Peyer's patch (tissue), 4 donors: ENCODE data around the gene ALDOC. TPM values are rescaled to one million over a fixed set of nuclear protein-coding genes. Genes with fewer than 3 reads are reported as not detected.
A peak's percentile ranks its signal among the peaks of the same experiment; 100 is the strongest.

Experiments
- DNase-seq, 3 donors: peaks; one replicate each; pipeline ENCODE4 v3.0.0-alpha.2; 2017 to 2019
- H3K27ac ChIP-seq, 4 donors: fragments of 200-600 bp; sonication (generic); one replicate each; pipeline ENCODE4 v1.5.1; 2016 to 2019
- H3K27me3 ChIP-seq, 2 donors: fragments of 200-600 bp; sonication (generic); one replicate each; pipeline ENCODE4 v1.5.1; 2019
- H3K36me3 ChIP-seq, 3 donors: fragments of 200-600 bp; sonication (generic); one replicate each; pipeline ENCODE4 v1.5.1; 2016 to 2019
- H3K4me1 ChIP-seq, 4 donors: fragments of 200-600 bp; sonication (generic); one replicate each; pipeline ENCODE4 v1.5.1; 2016 to 2019
- H3K4me3 ChIP-seq, 4 donors: fragments of 200-600 bp; sonication (generic); 1 replicate in 3 of 4; 2 replicates in 1 of 4; pipeline ENCODE4 v1.5.1; 2016 to 2019; ENCODE audit warnings: mild to moderate bottlenecking in 1 of 4
- H3K9me3 ChIP-seq, 4 donors: fragments of 200-600 bp; sonication (generic); one replicate each; pipeline ENCODE4 v1.5.1; 2016 to 2019; ENCODE audit warnings: mild to moderate bottlenecking in 1 of 4
- POLR2A ChIP-seq, 2 donors: fragments of 450-650 bp; IDR thresholded peaks; one replicate each; pipeline ENCODE4 v1.5.1; 2017; ENCODE audit warnings: antibody characterized with exemption in 2 of 2, mild to moderate bottlenecking in 2 of 2, moderate library complexity in 2 of 2
- total RNA-seq, 4 donors: library from RNA; depleted of rRNA; stranded (reverse); fragments of >200 nt; gene quantifications; one replicate each; pipeline ENCODE4 v1.1.0, GENCODE V29; 2016
- TF ChIP-seq, protein P1 (sequence below), 6 experiments: fragments of 450-650 bp in 4 of 6; fragments of 200-600 bp in 2 of 6; sonication (generic) in 1 of 6; IDR thresholded peaks; one replicate each; pipeline ENCODE4 v1.5.1; 2017 to 2019; ENCODE audit warnings: antibody characterized with exemption in 6 of 6, mild to moderate bottlenecking in 3 of 6, moderate library complexity in 1 of 6

Gene ALDOC
- total RNA-seq, 4 donors from 2014 or later = 14.9 to 192 (median 120) TPM

DNA sequence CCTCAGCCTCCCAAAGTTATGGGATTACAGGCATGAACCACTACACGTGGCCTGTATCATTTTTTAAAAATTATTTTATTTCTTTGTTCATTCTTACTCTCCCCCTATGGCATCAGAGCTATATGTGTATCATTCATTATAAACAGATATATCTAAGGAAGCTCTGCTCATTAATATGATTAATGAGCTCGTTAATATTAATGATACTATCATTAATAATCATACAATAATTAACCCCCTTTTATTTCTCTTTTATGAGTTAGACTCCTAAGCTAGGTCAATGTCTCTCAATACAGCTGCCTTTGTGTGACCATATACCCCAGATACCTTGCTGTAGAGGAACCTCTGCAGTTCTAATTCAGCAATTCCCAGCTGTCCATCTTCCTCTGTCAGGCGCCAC, 41.8 kb upstream of the ALDOC start:
- H3K27ac ChIP-seq = no peak overlapping the region
- H3K9me3 ChIP-seq = no peaks in the 10 kb centered on the region
- H3K4me3 ChIP-seq = no peak overlapping the region
- DNase-seq = no peak
- H3K27me3 ChIP-seq = no peaks in the 10 kb centered on the region
- H3K4me1 ChIP-seq = no peaks in the 10 kb centered on the region
- peaks cover 0 to 97% (median 0%) of the 10 kb centered on the region in 3 donors for H3K36me3 ChIP-seq
- TF ChIP-seq, protein P1, sequence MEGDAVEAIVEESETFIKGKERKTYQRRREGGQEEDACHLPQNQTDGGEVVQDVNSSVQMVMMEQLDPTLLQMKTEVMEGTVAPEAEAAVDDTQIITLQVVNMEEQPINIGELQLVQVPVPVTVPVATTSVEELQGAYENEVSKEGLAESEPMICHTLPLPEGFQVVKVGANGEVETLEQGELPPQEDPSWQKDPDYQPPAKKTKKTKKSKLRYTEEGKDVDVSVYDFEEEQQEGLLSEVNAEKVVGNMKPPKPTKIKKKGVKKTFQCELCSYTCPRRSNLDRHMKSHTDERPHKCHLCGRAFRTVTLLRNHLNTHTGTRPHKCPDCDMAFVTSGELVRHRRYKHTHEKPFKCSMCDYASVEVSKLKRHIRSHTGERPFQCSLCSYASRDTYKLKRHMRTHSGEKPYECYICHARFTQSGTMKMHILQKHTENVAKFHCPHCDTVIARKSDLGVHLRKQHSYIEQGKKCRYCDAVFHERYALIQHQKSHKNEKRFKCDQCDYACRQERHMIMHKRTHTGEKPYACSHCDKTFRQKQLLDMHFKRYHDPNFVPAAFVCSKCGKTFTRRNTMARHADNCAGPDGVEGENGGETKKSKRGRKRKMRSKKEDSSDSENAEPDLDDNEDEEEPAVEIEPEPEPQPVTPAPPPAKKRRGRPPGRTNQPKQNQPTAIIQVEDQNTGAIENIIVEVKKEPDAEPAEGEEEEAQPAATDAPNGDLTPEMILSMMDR (IDR thresholded peaks at IDR 0.05) = no peak
- no peak for TF ChIP-seq POLR2A (IDR thresholded peaks at IDR 0.05)

DNA sequence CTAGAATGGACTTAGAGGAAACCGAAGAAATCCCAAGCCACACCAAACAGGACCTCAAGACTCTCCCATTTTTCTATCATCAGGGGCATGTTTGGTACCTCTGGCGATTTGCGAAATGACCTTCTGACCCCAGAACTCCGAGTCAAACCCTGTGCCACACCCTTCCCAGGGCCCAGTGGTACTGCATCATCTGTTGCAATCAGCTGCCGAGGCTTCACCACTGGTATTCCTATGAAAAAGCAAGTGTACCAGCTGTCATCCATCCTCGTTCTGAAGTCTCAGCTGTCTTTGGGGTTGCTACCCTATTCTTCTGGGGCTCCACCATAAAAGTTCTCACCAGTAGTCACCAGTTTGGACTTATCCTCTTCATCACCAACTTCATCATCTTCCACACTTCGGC, 39.6 kb upstream of the ALDOC start:
- peaks cover 0 to 75% (median 0%) of the 10 kb centered on the region in 3 donors for H3K36me3 ChIP-seq
- H3K4me3 ChIP-seq = no peak overlapping the region
- H3K4me1 ChIP-seq = no peaks in the 10 kb centered on the region
- no peaks in the 10 kb centered on the region for H3K9me3 ChIP-seq
- no peaks in the 10 kb centered on the region for H3K27me3 ChIP-seq
- no peak for TF ChIP-seq POLR2A (IDR thresholded peaks at IDR 0.05)
- TF ChIP-seq, protein P1 (IDR thresholded peaks at IDR 0.05) = no peak
- no peak for DNase-seq
- H3K27ac ChIP-seq = no peak overlapping the region

DNA sequence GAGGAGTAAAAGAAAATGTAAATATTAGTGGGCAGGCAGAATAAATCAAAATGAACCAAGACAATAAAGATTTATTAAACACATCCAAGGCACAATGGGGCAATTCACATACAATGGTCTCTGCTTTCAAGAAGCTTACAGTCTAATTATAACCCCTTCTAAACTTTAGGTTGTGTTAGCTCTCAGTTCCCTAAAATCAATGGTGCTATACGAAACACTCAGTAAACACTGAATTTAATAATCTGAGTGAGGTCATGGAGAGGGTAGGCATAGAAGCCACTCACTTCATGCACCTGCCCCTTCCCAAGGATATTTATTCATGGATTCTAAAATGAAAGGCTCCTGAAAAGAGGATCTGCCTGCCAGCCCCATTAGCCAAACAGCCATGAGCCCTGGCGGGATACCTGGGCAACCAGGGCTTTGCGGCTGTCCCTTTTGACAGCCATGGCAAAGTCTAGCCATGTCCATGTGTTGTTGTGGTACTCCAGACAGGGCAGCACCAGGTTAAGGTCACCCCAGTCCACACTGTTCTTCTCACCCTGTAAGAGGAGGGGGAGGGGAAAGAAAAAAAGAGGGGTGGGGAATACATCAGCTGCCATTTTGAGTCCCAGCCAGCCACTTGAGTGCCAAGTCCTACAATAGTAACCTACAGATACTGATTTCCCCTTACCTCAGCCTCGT, 38.7 kb upstream of the ALDOC start:
- H3K4me1 ChIP-seq = no peaks in the 10 kb centered on the region
- H3K36me3 ChIP-seq = peaks cover 0 to 66% (median 0%) of the 10 kb centered on the region in 3 donors
- no peaks in the 10 kb centered on the region for H3K9me3 ChIP-seq
- no peak for TF ChIP-seq POLR2A (IDR thresholded peaks at IDR 0.05)
- TF ChIP-seq, protein P1 (IDR thresholded peaks at IDR 0.05) = no peak
- no peak overlapping the region for H3K4me3 ChIP-seq
- H3K27ac ChIP-seq = no peak overlapping the region
- no peak for DNase-seq
- no peaks in the 10 kb centered on the region for H3K27me3 ChIP-seq

DNA sequence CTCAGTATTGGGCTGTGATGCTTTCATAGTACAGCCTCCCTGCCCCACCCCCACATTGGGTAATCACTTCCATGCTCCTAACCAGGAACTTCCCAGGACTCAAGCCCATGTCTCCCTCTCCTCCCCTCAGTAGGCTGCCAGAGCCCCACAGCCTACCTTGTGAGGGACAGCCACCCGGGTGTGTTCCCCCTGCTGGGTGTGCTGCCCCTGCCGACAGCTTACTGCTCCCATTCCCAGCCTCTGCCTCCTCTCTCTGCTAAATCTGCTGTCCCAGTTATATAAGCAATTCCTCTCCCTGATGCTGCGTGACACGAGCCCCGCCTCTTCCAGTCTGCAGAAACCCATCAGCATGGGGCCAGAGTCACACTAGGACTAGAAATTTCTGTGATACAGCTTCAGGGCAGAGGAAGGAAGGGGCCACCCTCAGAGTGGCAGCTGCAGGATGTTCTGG, 37.3 kb upstream of the ALDOC start, which contains the start of gene RSKR:
Gene RSKR (minus strand): TSS at position 255 of the 451 bp plus-strand sequence. CDS start 24 bp downstream, at position 231.
- no peak within 1 kb of the TSS for H3K4me3 ChIP-seq
- TF ChIP-seq, protein P1 (IDR thresholded peaks at IDR 0.05) = no peak
- TF ChIP-seq POLR2A (IDR thresholded peaks at IDR 0.05) = no peak
- H3K27ac ChIP-seq = peak within 1 kb of the TSS in 2 of 4 donors; percentile 9 to 36
- H3K27me3 ChIP-seq = no peaks in the 10 kb centered on the region
- no peaks in the 10 kb centered on the region for H3K9me3 ChIP-seq
- H3K36me3 ChIP-seq = peaks cover 0 to 52% (median 0%) of the 10 kb centered on the region in 3 donors
- H3K4me1 ChIP-seq = no peaks in the 10 kb centered on the region
- no peak for DNase-seq

DNA sequence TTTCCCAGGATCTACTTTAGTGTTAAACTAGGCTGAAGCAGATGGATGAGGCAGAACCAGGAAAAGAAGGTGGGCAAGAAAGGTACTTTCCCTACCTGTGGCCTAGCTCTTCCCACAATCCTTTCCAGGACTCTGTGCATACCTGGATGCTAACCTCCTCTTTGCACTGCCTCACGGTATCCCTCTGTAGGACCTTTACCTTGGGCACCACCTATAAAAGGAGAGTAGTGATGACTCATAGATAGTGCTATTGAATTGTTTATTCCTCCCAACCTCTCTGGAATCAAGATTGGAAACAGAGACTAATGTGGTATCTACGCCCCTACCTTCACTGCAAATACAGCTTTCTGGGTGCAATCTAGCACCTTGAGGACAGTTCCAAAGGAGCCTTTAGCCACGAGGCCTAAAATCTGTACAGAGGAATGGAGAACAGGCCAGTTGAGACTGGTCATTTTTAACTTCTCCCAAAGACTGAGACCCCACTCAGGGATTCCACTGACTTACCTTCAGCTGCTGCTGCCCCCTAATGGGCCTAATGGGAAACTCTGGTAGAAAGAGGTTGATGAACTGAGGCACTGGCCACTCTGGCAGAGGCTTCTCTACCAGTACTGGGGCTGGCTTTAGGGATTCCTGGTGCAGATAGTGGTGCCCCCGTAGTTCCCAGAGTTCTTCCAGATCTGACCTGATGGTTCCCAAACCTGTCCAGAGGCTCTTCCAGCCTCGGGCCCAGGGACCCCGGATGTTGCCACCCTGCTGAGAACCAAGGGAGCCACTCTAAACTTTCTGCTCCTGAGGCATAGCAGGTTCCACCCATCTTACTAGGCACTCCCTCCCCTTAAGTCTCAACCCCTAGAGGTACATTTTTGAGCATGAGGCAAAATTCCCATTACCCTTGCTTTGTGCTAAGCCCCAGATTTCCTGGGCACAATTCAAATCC, 36.5 kb upstream of the ALDOC start:
- no peak overlapping the region for H3K4me3 ChIP-seq
- H3K27me3 ChIP-seq = no peaks in the 10 kb centered on the region
- H3K9me3 ChIP-seq = no peaks in the 10 kb centered on the region
- no peaks in the 10 kb centered on the region for H3K4me1 ChIP-seq
- H3K36me3 ChIP-seq = peaks cover 0 to 44% (median 0%) of the 10 kb centered on the region in 3 donors
- no peak for TF ChIP-seq POLR2A (IDR thresholded peaks at IDR 0.05)
- TF ChIP-seq, protein P1 (IDR thresholded peaks at IDR 0.05) = peak; percentile 9 to 69 (median 62)
- DNase-seq = peak in 2 of 3 donors; percentile 40 to 70
- H3K27ac ChIP-seq = peak overlapping the region in 2 of 4 donors; percentile 9 to 36
